Effector memory CD4-positive, alpha-beta T cell (primary cell): ENCODE results near the gene UNC119.
A peak's percentile ranks its signal among the peaks of the same experiment; 100 is the strongest.

Experiments used
- DNase-seq, 3 donors: peaks; one replicate each; pipeline ENCODE4 v3.0.0-alpha.2; 2020
- H3K27ac ChIP-seq: 2 replicates; pipeline ENCODE4 v1.7.0; 2013; ENCODE audit warnings: mild to moderate bottlenecking, low read length, moderate library complexity; ENCODE audit not compliant: insufficient read depth, poor library complexity, severe bottlenecking
- H3K27me3 ChIP-seq: replicated peaks from 2 replicates; pipeline ENCODE4 v1.7.0; 2013; ENCODE audit warnings: mild to moderate bottlenecking, low read length; ENCODE audit not compliant: insufficient read depth, control insufficient read depth, poor library complexity, severe bottlenecking
- H3K36me3 ChIP-seq: 2 replicates; pipeline ENCODE4 v1.7.0; 2013; ENCODE audit warnings: mild to moderate bottlenecking, low read length, moderate library complexity; ENCODE audit not compliant: control insufficient read depth, insufficient read depth
- H3K4me1 ChIP-seq: 2 replicates; pipeline ENCODE4 v1.7.0; 2013; ENCODE audit warnings: low read length, mild to moderate bottlenecking; ENCODE audit not compliant: control insufficient read depth, insufficient read depth, poor library complexity, severe bottlenecking
- H3K4me3 ChIP-seq: 2 replicates; pipeline ENCODE4 v1.7.0; 2013; ENCODE audit warnings: low read length, low read depth, mild to moderate bottlenecking; ENCODE audit not compliant: insufficient read depth, poor library complexity, severe bottlenecking
- H3K9me3 ChIP-seq: 2 replicates; pipeline ENCODE4 v1.7.0; 2013; ENCODE audit warnings: mild to moderate bottlenecking, low read length, moderate library complexity; ENCODE audit not compliant: control insufficient read depth

Gene UNC119

GRCh38 chr17:28553000-28553505 is 629 bp upstream of the UNC119 start:
- Histone ChIP-seq H3K9me3 (no peaks in the 10 kb centered on the region), H3K27ac (peak overlapping the region; percentile 35), H3K36me3 (peaks cover 42% of the 10 kb centered on the region), H3K4me1 (peaks cover 39% of the 10 kb centered on the region), H3K27me3 (no peaks in the 10 kb centered on the region), H3K4me3 (peak overlapping the region; percentile 77)
- DNase-seq = no peak

GRCh38 chr17:28551421-28552175 is 826 bp downstream of the UNC119 start:
- no peaks in the 10 kb centered on the region for H3K27me3 ChIP-seq
- H3K27ac ChIP-seq = peak overlapping the region; percentile 89
- no peaks in the 10 kb centered on the region for H3K9me3 ChIP-seq
- H3K36me3 ChIP-seq = peaks cover 38% of the 10 kb centered on the region
- H3K4me1 ChIP-seq = peaks cover 40% of the 10 kb centered on the region
- DNase-seq = no peak
- peak overlapping the region; percentile 77 for H3K4me3 ChIP-seq

GRCh38 chr17:28550858-28551257 is 1.6 kb downstream of the UNC119 start:
- H3K9me3 ChIP-seq = no peaks in the 10 kb centered on the region
- peaks cover 40% of the 10 kb centered on the region for H3K4me1 ChIP-seq
- DNase-seq = no peak
- no peaks in the 10 kb centered on the region for H3K27me3 ChIP-seq
- peaks cover 31% of the 10 kb centered on the region for H3K36me3 ChIP-seq
- no peak overlapping the region for H3K4me3 ChIP-seq
- H3K27ac ChIP-seq = peak overlapping the region; percentile 89

- Histone ChIP-seq H3K27me3 (no peaks in the 10 kb centered on the region), H3K36me3 (peaks cover 21% of the 10 kb centered on the region), H3K9me3 (no peaks in the 10 kb centered on the region), H3K27ac (peak overlapping the region; percentile 89), H3K4me1 (peaks cover 40% of the 10 kb centered on the region), H3K4me3 (no peak overlapping the region)
- DNase-seq = peak; percentile 51 to 65 (median 61)
These were observed 2.9 kb downstream of the UNC119 start for GRCh38 chr17:28549236-28550132.

GRCh38 chr17:28548417-28549130 is 3.9 kb downstream of the UNC119 start:
- no peak overlapping the region for H3K4me3 ChIP-seq
- peak overlapping the region; percentile 89 for H3K27ac ChIP-seq
- no peak for DNase-seq
- H3K36me3 ChIP-seq = peaks cover 12% of the 10 kb centered on the region
- no peaks in the 10 kb centered on the region for H3K9me3 ChIP-seq
- no peaks in the 10 kb centered on the region for H3K27me3 ChIP-seq
- peaks cover 40% of the 10 kb centered on the region for H3K4me1 ChIP-seq

GRCh38 chr17:28547623-28548416 is 4.6 kb downstream of the UNC119 start:
- Histone ChIP-seq H3K9me3 (no peaks in the 10 kb centered on the region), H3K4me1 (peaks cover 40% of the 10 kb centered on the region), H3K4me3 (no peak overlapping the region), H3K27ac (peak overlapping the region; percentile 89), H3K36me3 (peaks cover 12% of the 10 kb centered on the region), H3K27me3 (no peaks in the 10 kb centered on the region)
- DNase-seq = peak; percentile 11 to 34 (median 21)

- Histone ChIP-seq H3K27ac (no peak overlapping the region), H3K4me1 (peaks cover 40% of the 10 kb centered on the region), H3K36me3 (peaks cover 12% of the 10 kb centered on the region), H3K27me3 (no peaks in the 10 kb centered on the region), H3K4me3 (no peak overlapping the region), H3K9me3 (no peaks in the 10 kb centered on the region)
- DNase-seq = no peak
These were observed 5.3 kb downstream of the UNC119 start for GRCh38 chr17:28547096-28547622.

GRCh38 chr17:28545787-28546415 is 6.5 kb downstream of the UNC119 start:
- Histone ChIP-seq H3K36me3 (peaks cover 12% of the 10 kb centered on the region), H3K9me3 (no peaks in the 10 kb centered on the region), H3K27ac (no peak overlapping the region), H3K4me3 (no peak overlapping the region), H3K4me1 (peaks cover 30% of the 10 kb centered on the region), H3K27me3 (no peaks in the 10 kb centered on the region)
- no peak for DNase-seq

- H3K9me3 ChIP-seq = no peaks in the 10 kb centered on the region
- H3K4me3 ChIP-seq = no peak overlapping the region
- no peak overlapping the region for H3K27ac ChIP-seq
- DNase-seq = no peak
- no peaks in the 10 kb centered on the region for H3K27me3 ChIP-seq
- peaks cover 22% of the 10 kb centered on the region for H3K4me1 ChIP-seq
- H3K36me3 ChIP-seq = peaks cover 12% of the 10 kb centered on the region
These were observed 7.3 kb downstream of the UNC119 start for GRCh38 chr17:28545141-28545503.
